ENCODE data around the gene KDM6A. TPM values are rescaled to one million over a fixed set of nuclear protein-coding genes. Genes with fewer than 3 reads are reported as not detected.

Gene KDM6A
- total and polyA plus RNA-seq, 2 of the 13 experiments (the other 11 are each of a cell fraction or from before 2014, with no cell fraction given): 16.7 to 18.2 TPM

DNA sequence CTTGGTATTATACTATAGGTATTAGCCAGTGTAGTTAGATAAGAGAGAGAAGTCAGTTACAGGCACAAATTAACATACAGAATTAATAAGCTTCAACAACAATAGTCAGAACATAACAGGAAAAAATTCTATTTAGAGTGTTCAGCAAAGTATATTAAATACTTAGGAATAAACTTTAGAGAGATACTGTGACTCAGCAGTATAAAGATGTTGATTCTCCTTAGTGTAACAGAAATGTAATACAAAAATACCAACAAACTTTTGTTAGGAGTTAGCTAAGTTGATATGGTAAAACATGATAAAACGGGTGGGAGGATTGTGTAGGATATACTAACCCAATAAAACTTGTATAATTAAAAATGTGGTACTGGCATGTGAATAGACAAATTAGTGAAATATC, 173.4 kb downstream of the KDM6A start (continued):
- TF ChIP-seq, protein P1, sequence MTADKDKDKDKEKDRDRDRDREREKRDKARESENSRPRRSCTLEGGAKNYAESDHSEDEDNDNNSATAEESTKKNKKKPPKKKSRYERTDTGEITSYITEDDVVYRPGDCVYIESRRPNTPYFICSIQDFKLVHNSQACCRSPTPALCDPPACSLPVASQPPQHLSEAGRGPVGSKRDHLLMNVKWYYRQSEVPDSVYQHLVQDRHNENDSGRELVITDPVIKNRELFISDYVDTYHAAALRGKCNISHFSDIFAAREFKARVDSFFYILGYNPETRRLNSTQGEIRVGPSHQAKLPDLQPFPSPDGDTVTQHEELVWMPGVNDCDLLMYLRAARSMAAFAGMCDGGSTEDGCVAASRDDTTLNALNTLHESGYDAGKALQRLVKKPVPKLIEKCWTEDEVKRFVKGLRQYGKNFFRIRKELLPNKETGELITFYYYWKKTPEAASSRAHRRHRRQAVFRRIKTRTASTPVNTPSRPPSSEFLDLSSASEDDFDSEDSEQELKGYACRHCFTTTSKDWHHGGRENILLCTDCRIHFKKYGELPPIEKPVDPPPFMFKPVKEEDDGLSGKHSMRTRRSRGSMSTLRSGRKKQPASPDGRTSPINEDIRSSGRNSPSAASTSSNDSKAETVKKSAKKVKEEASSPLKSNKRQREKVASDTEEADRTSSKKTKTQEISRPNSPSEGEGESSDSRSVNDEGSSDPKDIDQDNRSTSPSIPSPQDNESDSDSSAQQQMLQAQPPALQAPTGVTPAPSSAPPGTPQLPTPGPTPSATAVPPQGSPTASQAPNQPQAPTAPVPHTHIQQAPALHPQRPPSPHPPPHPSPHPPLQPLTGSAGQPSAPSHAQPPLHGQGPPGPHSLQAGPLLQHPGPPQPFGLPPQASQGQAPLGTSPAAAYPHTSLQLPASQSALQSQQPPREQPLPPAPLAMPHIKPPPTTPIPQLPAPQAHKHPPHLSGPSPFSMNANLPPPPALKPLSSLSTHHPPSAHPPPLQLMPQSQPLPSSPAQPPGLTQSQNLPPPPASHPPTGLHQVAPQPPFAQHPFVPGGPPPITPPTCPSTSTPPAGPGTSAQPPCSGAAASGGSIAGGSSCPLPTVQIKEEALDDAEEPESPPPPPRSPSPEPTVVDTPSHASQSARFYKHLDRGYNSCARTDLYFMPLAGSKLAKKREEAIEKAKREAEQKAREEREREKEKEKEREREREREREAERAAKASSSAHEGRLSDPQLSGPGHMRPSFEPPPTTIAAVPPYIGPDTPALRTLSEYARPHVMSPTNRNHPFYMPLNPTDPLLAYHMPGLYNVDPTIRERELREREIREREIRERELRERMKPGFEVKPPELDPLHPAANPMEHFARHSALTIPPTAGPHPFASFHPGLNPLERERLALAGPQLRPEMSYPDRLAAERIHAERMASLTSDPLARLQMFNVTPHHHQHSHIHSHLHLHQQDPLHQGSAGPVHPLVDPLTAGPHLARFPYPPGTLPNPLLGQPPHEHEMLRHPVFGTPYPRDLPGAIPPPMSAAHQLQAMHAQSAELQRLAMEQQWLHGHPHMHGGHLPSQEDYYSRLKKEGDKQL (CRISPR knock-in tag; IDR thresholded peaks at IDR 0.05; ENCODE audit: low read depth): no peak

DNA sequence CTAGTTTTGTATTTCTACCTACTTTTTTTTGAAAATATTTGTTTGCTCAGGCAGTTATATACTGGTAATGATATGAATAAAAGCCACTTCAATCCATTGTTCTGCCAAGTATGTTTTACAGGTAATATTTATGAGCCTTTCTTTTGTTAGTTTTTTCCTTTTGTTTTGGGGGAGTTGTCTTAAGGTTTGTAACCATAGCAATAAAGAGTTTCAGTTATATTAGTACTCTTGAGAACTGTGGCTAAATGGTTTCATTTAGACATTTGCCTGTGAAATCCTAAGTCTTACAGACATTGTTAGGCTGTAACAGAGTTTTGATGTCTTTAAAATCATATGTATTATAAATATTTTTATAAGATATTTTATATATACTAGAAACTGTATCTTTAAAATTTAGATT, 177.6 kb downstream of the KDM6A start:
- ATAC-seq: no peak
- Histone ChIP-seq H3K36me3 (replicated peaks in 1 of 2; ENCODE audit: control insufficient read depth in 1 of 2, insufficient read depth in 2 of 2, low read length in 2 of 2) (no peaks in the 10 kb centered on the region; a peak in 1 of 5 replicates), H2AFZ (ENCODE audit: low read length) (no peak overlapping the region), H3K4me3 (replicated peaks in 1 of 3; ENCODE audit: insufficient read depth in 1 of 3, low read depth in 2 of 3, low read length in 3 of 3) (no peak overlapping the region), H3K27ac (ENCODE audit: extremely low read length, insufficient read depth, low read length) (no peak overlapping the region), H3K9ac (ENCODE audit: insufficient read depth, low read depth, low read length) (no peak overlapping the region), H3K27me3 (ENCODE audit: control insufficient read depth in 1 of 2, insufficient read depth in 2 of 2, low read length in 2 of 2) (no peaks in the 10 kb centered on the region), H3K9me3 (ENCODE audit: low read length) (no peaks in the 10 kb centered on the region), H3K4me2 (ENCODE audit: low read depth, low read length) (no peak overlapping the region), H3K79me2 (ENCODE audit: insufficient read depth, low read length) (no peaks in the 10 kb centered on the region), H3K4me1 (ENCODE audit: insufficient read depth, low read length) (no peaks in the 10 kb centered on the region), H4K20me1 (ENCODE audit: insufficient read depth, low read length) (no peaks in the 10 kb centered on the region)
- intact Hi-C loops (cut with micrococcal nuclease; ENCODE audit: unreplicated experiment) (no loop called here), in situ Hi-C loops (cut with HindIII; ENCODE audit: extremely low pct_ligation_motif_present, low pct_unique_long_range_greater_than_20kb) (no loop called here)
- CTCF ChIA-PET (ENCODE audit: low intra/inter-chr PET ratio, low total read pairs): no interaction called here
- FAIRE-seq: no peak
- no TSS peak for BruUV-seq (replicated peaks)
- POLR2A ChIA-PET: no interaction called here
- DNase-seq (ENCODE audit: low spot score): no peak
- TF ChIP-seq KLF9 (CRISPR knock-in tag; IDR thresholded peaks at IDR 0.05; ENCODE audit: low read depth) (no peak), POLR2G (IDR thresholded peaks at IDR 0.05; ENCODE audit: low read depth, low read length) (no peak), ZNF7 (CRISPR knock-in tag; IDR thresholded peaks at IDR 0.05) (no peak), ZNF773 (CRISPR knock-in tag; IDR thresholded peaks at IDR 0.05; ENCODE audit: borderline replicate concordance) (no peak), SOX6 (IDR thresholded peaks at IDR 0.05) (no peak), SOX6 (CRISPR knock-in tag; IDR thresholded peaks at IDR 0.05) (no peak), ZNF672 (CRISPR knock-in tag; IDR thresholded peaks at IDR 0.05) (no peak), HDAC1 (CRISPR knock-in tag; IDR thresholded peaks at IDR 0.05) (no peak), ZNF225 (CRISPR knock-in tag; IDR thresholded peaks at IDR 0.05) (no peak)
